Activated CD4-positive, alpha-beta memory T cell treated with anti-CD3 and anti-CD28 coated beads for 36 hours (primary cell): Measurements from ENCODE around the gene ZNF385B. TPM values are rescaled to one million over a fixed set of nuclear protein-coding genes. Genes with fewer than 3 reads are reported as not detected.

Experiments
- CTCF ChIA-PET: fragments of 350-600 bp; sonication (Branson Sonifier 250); formaldehyde crosslinking; loops from one replicate; lab custom pipeline; 2021; ENCODE audit warnings: antibody characterized with exemption, inconsistent platforms; lab: Charles Lee
- POLR2A ChIA-PET: fragments of 350-600 bp; sonication (Branson Sonifier 250); formaldehyde crosslinking; loops from one replicate; lab custom pipeline; 2021; ENCODE audit warnings: antibody characterized with exemption; lab: Charles Lee
- DNase-seq: peaks from one replicate; pipeline ENCODE4 v3.0.0-alpha.2; 2020
- H3K27ac Mint-ChIP-seq: one replicate; pipeline ENCODE4 v1.8.0; 2021; ENCODE audit warnings: mixed read lengths
- H3K27me3 Mint-ChIP-seq: one replicate; pipeline ENCODE4 v1.8.0; 2021; ENCODE audit warnings: mixed read lengths
- H3K36me3 Mint-ChIP-seq: one replicate; pipeline ENCODE4 v1.8.0; 2021; ENCODE audit warnings: mixed read lengths
- H3K4me1 Mint-ChIP-seq: one replicate; pipeline ENCODE4 v1.8.0; 2021; ENCODE audit warnings: low read depth, mixed read lengths
- H3K4me3 Mint-ChIP-seq: one replicate; pipeline ENCODE4 v1.8.0; 2021; ENCODE audit warnings: mild to moderate bottlenecking, mixed read lengths
- H3K9me3 Mint-ChIP-seq: one replicate; pipeline ENCODE4 v1.8.0; 2021; ENCODE audit warnings: mixed read lengths
- intact Hi-C: fragments of 100-400 bp; cut with micrococcal nuclease; formaldehyde crosslinking; loops from one replicate; pipeline ENCODE4 v1.15.1; 2023
- total RNA-seq, 2 experiments: library from RNA; stranded (reverse); gene quantifications; one replicate each; pipeline ENCODE4 v1.2.3, GENCODE V29; 2021

The ZNF385B gene
- total RNA-seq, 2 experiments from 2014 or later, result not detected

GRCh38 chr2:179441551-179441950, 419.9 kb downstream of the ZNF385B start:
- no peaks in the 10 kb centered on the region for H3K9me3 Mint-ChIP-seq
- DNase-seq, result no peak
- no peak overlapping the region for H3K27ac Mint-ChIP-seq
- no peak overlapping the region for H3K4me3 Mint-ChIP-seq
- H3K4me1 Mint-ChIP-seq, result no peaks in the 10 kb centered on the region
- H3K27me3 Mint-ChIP-seq, result peaks cover 10% of the 10 kb centered on the region
- no peaks in the 10 kb centered on the region for H3K36me3 Mint-ChIP-seq
- POLR2A ChIA-PET, result interaction anchor here (0.5 kb wide), 1 partner anchor 153 kb away, joined by 3 read pairs; no protein-coding TSS in a partner anchor
- CTCF ChIA-PET, result interaction anchor here (1.0 to 3.0 kb wide), 5 partner anchors 9 to 249 kb away, joined by 3 to 13 read pairs (median 3); no protein-coding TSS in a partner anchor
- intact Hi-C loops, result loop anchor here (10.0 kb wide), 1 partner anchor 677 kb away; no protein-coding TSS in a partner anchor

GRCh38 chr2:179440642-179441251, 420.7 kb downstream of the ZNF385B start:
- H3K4me3 Mint-ChIP-seq, result no peak overlapping the region
- no peaks in the 10 kb centered on the region for H3K9me3 Mint-ChIP-seq
- H3K27ac Mint-ChIP-seq, result no peak overlapping the region
- no peaks in the 10 kb centered on the region for H3K36me3 Mint-ChIP-seq
- H3K27me3 Mint-ChIP-seq, result peaks cover 10% of the 10 kb centered on the region
- no peaks in the 10 kb centered on the region for H3K4me1 Mint-ChIP-seq
- intact Hi-C loops, result loop anchor here (1.0 to 10.0 kb wide), 2 partner anchors 221 to 676 kb away; no protein-coding TSS in a partner anchor
- POLR2A ChIA-PET, result no interaction called here
- DNase-seq, result no peak
- CTCF ChIA-PET, result interaction anchor here (1.0 to 3.0 kb wide), 5 partner anchors 8 to 248 kb away, joined by 3 to 13 read pairs (median 3); no protein-coding TSS in a partner anchor

GRCh38 chr2:179438654-179439053, 422.8 kb downstream of the ZNF385B start:
- no peaks in the 10 kb centered on the region for H3K4me1 Mint-ChIP-seq

GRCh38 chr2:179437430-179437829, 424.0 kb downstream of the ZNF385B start:
- intact Hi-C loops, result no loop called here
- DNase-seq, result no peak
- no peak overlapping the region for H3K27ac Mint-ChIP-seq
- H3K4me3 Mint-ChIP-seq, result no peak overlapping the region
- peaks cover 2% of the 10 kb centered on the region for H3K27me3 Mint-ChIP-seq
- ChIA-PET POLR2A (no interaction called here), CTCF (no interaction called here)
- H3K4me1 Mint-ChIP-seq, result no peaks in the 10 kb centered on the region
- H3K9me3 Mint-ChIP-seq, result no peaks in the 10 kb centered on the region
- H3K36me3 Mint-ChIP-seq, result no peaks in the 10 kb centered on the region

More at GRCh38 chr2:179438654-179439053, 422.8 kb downstream of the ZNF385B start:
- no peak for DNase-seq
- ChIA-PET CTCF (interaction anchor here (0.9 to 1.2 kb wide), 2 partner anchors 15 to 220 kb away, joined by 3 to 5 read pairs; no protein-coding TSS in a partner anchor), POLR2A (no interaction called here)
- intact Hi-C loops, result no loop called here
- Mint-ChIP-seq H3K27me3 (peaks cover 6% of the 10 kb centered on the region), H3K36me3 (no peaks in the 10 kb centered on the region), H3K9me3 (no peaks in the 10 kb centered on the region), H3K27ac (no peak overlapping the region), H3K4me3 (no peak overlapping the region)

GRCh38 chr2:179435566-179435965, 425.8 kb downstream of the ZNF385B start:
- Mint-ChIP-seq H3K4me3 (no peak overlapping the region), H3K9me3 (no peaks in the 10 kb centered on the region), H3K36me3 (no peaks in the 10 kb centered on the region), H3K4me1 (no peaks in the 10 kb centered on the region), H3K27ac (no peak overlapping the region), H3K27me3 (no peaks in the 10 kb centered on the region)
- no peak for DNase-seq
- intact Hi-C loops, result no loop called here
- CTCF ChIA-PET, result no interaction called here
- POLR2A ChIA-PET, result no interaction called here

GRCh38 chr2:179435000-179435399, 426.4 kb downstream of the ZNF385B start:
- Mint-ChIP-seq H3K4me1 (no peaks in the 10 kb centered on the region), H3K27me3 (no peaks in the 10 kb centered on the region), H3K4me3 (no peak overlapping the region), H3K36me3 (no peaks in the 10 kb centered on the region), H3K9me3 (no peaks in the 10 kb centered on the region), H3K27ac (no peak overlapping the region)
- ChIA-PET POLR2A (no interaction called here), CTCF (interaction anchor here (1.4 kb wide), 1 partner anchor 216 kb away, joined by 4 read pairs; no protein-coding TSS in a partner anchor)
- intact Hi-C loops, result no loop called here
- DNase-seq, result no peak

- POLR2A ChIA-PET, result no interaction called here
- CTCF ChIA-PET, result interaction anchor here (1.4 kb wide), 1 partner anchor 215 kb away, joined by 4 read pairs; no protein-coding TSS in a partner anchor
- Mint-ChIP-seq H3K27ac (no peak overlapping the region), H3K4me1 (no peaks in the 10 kb centered on the region), H3K9me3 (no peaks in the 10 kb centered on the region), H3K27me3 (peaks cover 2% of the 10 kb centered on the region), H3K36me3 (no peaks in the 10 kb centered on the region), H3K4me3 (no peak overlapping the region)
- intact Hi-C loops, result no loop called here
- DNase-seq, result no peak
Measured at GRCh38 chr2:179434357-179434756, 427.1 kb downstream of the ZNF385B start.

- Mint-ChIP-seq H3K4me3 (no peak overlapping the region), H3K36me3 (no peaks in the 10 kb centered on the region), H3K9me3 (no peaks in the 10 kb centered on the region), H3K4me1 (no peaks in the 10 kb centered on the region), H3K27me3 (peaks cover 6% of the 10 kb centered on the region), H3K27ac (no peak overlapping the region)
- intact Hi-C loops, result no loop called here
- DNase-seq, result no peak
- POLR2A ChIA-PET, result no interaction called here
- CTCF ChIA-PET, result interaction anchor here (0.6 to 2.6 kb wide), 3 partner anchors 9 to 388 kb away, joined by 3 to 13 read pairs (median 4); no protein-coding TSS in a partner anchor
Measured at GRCh38 chr2:179432751-179433150, 428.7 kb downstream of the ZNF385B start.

GRCh38 chr2:179429597-179429996, 431.8 kb downstream of the ZNF385B start:
- DNase-seq, result no peak

GRCh38 chr2:179429060-179429471, 432.3 kb downstream of the ZNF385B start:
- DNase-seq, result no peak
- Mint-ChIP-seq H3K27me3 (peaks cover 6% of the 10 kb centered on the region), H3K9me3 (no peaks in the 10 kb centered on the region), H3K36me3 (no peaks in the 10 kb centered on the region), H3K27ac (no peak overlapping the region), H3K4me3 (no peak overlapping the region), H3K4me1 (no peaks in the 10 kb centered on the region)
- ChIA-PET CTCF (no interaction called here), POLR2A (no interaction called here)
- intact Hi-C loops, result loop anchor here (10.0 kb wide), 1 partner anchor 534 kb away; no protein-coding TSS in a partner anchor

More at GRCh38 chr2:179429597-179429996, 431.8 kb downstream of the ZNF385B start:
- H3K4me3 Mint-ChIP-seq, result no peak overlapping the region
- H3K4me1 Mint-ChIP-seq, result no peaks in the 10 kb centered on the region
- no peaks in the 10 kb centered on the region for H3K9me3 Mint-ChIP-seq
- H3K36me3 Mint-ChIP-seq, result no peaks in the 10 kb centered on the region
- intact Hi-C loops, result loop anchor here (10.0 kb wide), 1 partner anchor 535 kb away; no protein-coding TSS in a partner anchor
- CTCF ChIA-PET, result no interaction called here
- H3K27ac Mint-ChIP-seq, result no peak overlapping the region
- POLR2A ChIA-PET, result no interaction called here
- H3K27me3 Mint-ChIP-seq, result peaks cover 6% of the 10 kb centered on the region

- CTCF ChIA-PET, result no interaction called here
- H3K27ac Mint-ChIP-seq, result no peak overlapping the region
- intact Hi-C loops, result loop anchor here (10.0 kb wide), 1 partner anchor 534 kb away; no protein-coding TSS in a partner anchor
- H3K27me3 Mint-ChIP-seq, result peaks cover 6% of the 10 kb centered on the region
- H3K9me3 Mint-ChIP-seq, result no peaks in the 10 kb centered on the region
- H3K4me1 Mint-ChIP-seq, result no peaks in the 10 kb centered on the region
- no peaks in the 10 kb centered on the region for H3K36me3 Mint-ChIP-seq
- no peak overlapping the region for H3K4me3 Mint-ChIP-seq
- no peak for DNase-seq
- POLR2A ChIA-PET, result no interaction called here
Measured at GRCh38 chr2:179428649-179429048, 432.8 kb downstream of the ZNF385B start.

- POLR2A ChIA-PET, result no interaction called here
- Mint-ChIP-seq H3K4me3 (no peak overlapping the region), H3K4me1 (no peaks in the 10 kb centered on the region), H3K27ac (no peak overlapping the region), H3K9me3 (no peaks in the 10 kb centered on the region), H3K36me3 (no peaks in the 10 kb centered on the region), H3K27me3 (peaks cover 6% of the 10 kb centered on the region)
- DNase-seq, result no peak
- intact Hi-C loops, result loop anchor here (10.0 kb wide), 1 partner anchor 532 kb away; no protein-coding TSS in a partner anchor
- CTCF ChIA-PET, result no interaction called here
Measured at GRCh38 chr2:179427065-179427464, 434.3 kb downstream of the ZNF385B start.
